ENCODE data around the gene COPZ2. TPM values are rescaled to one million over a fixed set of nuclear protein-coding genes. Genes with fewer than 3 reads are reported as not detected.
"Not testable (repeated sequence)": the region's sequence is repeated elsewhere in the genome, so short reads cannot be mapped to it uniquely, and the experiment has no call there.

COPZ2 gene
- total and polyA plus RNA-seq, 10 donors = 6.0 to 15.0 (median 8.8) TPM

DNA sequence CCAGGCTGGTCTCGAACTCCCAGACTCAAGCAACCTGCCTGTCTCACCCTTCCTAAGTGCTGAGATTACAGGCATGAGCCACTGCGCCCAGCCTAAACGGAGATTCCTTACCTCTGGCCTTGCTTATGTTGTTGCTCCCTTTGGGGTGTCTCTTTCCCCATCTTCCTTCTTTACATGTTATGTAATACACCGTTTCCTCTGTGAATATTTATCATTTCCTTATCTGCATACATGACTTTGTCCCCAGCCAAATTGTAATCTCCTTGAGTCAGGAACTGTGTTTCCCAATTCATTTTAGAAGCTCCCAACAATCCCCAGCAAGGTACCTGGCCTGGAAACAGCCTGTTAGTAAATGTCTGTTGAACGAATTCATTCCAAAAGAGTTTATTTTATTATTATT lies 15.7 kb downstream of the COPZ2 start:
- peaks cover 30 to 75% (median 59%) of the 10 kb centered on the region in 6 donors for H3K4me1 ChIP-seq
- H3K36me3 ChIP-seq = no peaks in the 10 kb centered on the region
- H3K4me3 ChIP-seq = no peak overlapping the region
- WGBS, 5 donors = 43 to 77% (median 58%) methylated on average over 5 of the region's 5 CpGs
- no peaks in the 10 kb centered on the region for H3K9me3 ChIP-seq
- DNase-seq = no peak
- intact Hi-C loops (cut with DNase I; ENCODE audit: low total_unique reads) = no loop called here
- TF ChIP-seq POLR2AphosphoS5 (IDR thresholded peaks at IDR 0.05) = no peak
- TF ChIP-seq CTCF (IDR thresholded peaks at IDR 0.05 in 8 of 11, conservative IDR thresholded peaks at IDR 0.05 in 3 of 11) = no peak
- TF ChIP-seq POLR2A (IDR thresholded peaks at IDR 0.05) = no peak
- peaks cover 0 to 60% (median 5%) of the 10 kb centered on the region in 7 donors for H3K27me3 ChIP-seq (replicated peaks in 1 of 7)
- H3K27ac ChIP-seq = peak overlapping the region in 1 of 8 donors; percentile 50

DNA sequence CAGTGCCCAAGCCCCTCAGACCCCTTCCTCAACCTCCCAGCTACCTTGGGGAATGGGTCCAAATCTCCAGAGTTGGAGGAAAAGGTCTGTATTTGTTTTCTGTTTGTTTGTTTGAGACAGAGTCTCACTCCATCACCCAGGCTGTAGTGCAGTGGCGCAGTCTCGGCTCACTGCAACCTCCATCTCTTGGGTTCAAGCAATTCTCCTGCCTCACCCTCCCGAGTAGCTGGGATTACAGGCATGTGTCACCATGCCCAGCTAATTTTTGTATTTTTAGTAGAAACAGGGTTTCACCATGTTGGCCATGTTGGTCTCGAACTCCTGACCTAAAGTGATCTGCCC lies 19.8 kb downstream of the COPZ2 start:
- Histone ChIP-seq H3K4me1 (peaks cover 0 to 36% (median 23%) of the 10 kb centered on the region in 6 donors), H3K27ac (peak overlapping the region in 5 of 8 donors; percentile 66 to 82 (median 78)), H3K27me3 (replicated peaks in 1 of 7) (peaks cover 0 to 60% (median under 1%) of the 10 kb centered on the region in 7 donors)
- peak; percentile 19 for DNase-seq
- intact Hi-C loops (cut with DNase I; ENCODE audit: low total_unique reads) = loop anchor here (5.0 kb wide), 1 partner anchor 40 kb away; no protein-coding TSS in a partner anchor
- not testable (repeated sequence) for H3K9me3 ChIP-seq, H3K36me3 ChIP-seq, H3K4me3 ChIP-seq
- 58 to 90% (median 86%) methylated on average over 4 of the region's 4 CpGs for WGBS, 5 donors

DNA sequence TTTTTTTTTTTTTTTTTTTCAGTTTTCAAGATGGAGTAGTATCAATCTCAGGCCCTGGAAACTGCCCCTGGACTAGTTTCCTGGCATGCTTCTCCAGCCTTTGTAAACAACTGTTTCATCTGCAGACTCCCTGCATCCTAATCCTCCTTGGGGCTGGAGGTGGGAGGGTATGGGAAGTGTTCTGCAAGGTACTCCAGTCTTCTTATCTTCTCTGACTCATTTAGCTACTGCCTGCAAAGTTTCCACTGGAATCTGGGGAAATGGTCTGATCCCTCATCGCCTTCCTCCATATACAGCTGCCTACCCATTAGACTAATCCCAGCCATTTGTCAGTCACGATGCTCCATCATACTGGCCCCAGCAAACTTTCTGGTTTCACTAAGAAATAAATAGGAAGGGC lies 21.5 kb downstream of the COPZ2 start:
- intact Hi-C loops (cut with DNase I; ENCODE audit: low total_unique reads) = loop anchor here (5.0 kb wide), 1 partner anchor 39 kb away; no protein-coding TSS in a partner anchor
- no peaks in the 10 kb centered on the region for H3K9me3 ChIP-seq
- 86 to 97% (median 90%) methylated on average over 2 of the region's 2 CpGs for WGBS, 5 donors
- no peak overlapping the region for H3K4me3 ChIP-seq
- no peak overlapping the region for H3K27ac ChIP-seq
- H3K36me3 ChIP-seq = no peaks in the 10 kb centered on the region
- DNase-seq = no peak
- H3K4me1 ChIP-seq = peaks cover 8 to 38% (median 33%) of the 10 kb centered on the region in 6 donors
- TF ChIP-seq POLR2AphosphoS5 (IDR thresholded peaks at IDR 0.05) = no peak
- TF ChIP-seq POLR2A (IDR thresholded peaks at IDR 0.05) = no peak
- no peak for TF ChIP-seq CTCF (IDR thresholded peaks at IDR 0.05 in 8 of 11, conservative IDR thresholded peaks at IDR 0.05 in 3 of 11)
- H3K27me3 ChIP-seq (replicated peaks in 1 of 7) = peaks cover 0 to 60% (median 14%) of the 10 kb centered on the region in 7 donors

GRCh38 chr17:48014595-48015111 lies 22.9 kb downstream of the COPZ2 start:
- Histone ChIP-seq H3K4me3 (no peak overlapping the region), H3K27ac (no peak overlapping the region), H3K36me3 (no peaks in the 10 kb centered on the region), H3K9me3 (no peaks in the 10 kb centered on the region), H3K27me3 (replicated peaks in 1 of 7) (peaks cover 0 to 60% (median 14%) of the 10 kb centered on the region in 7 donors), H3K4me1 (peaks cover 8 to 37% (median 32%) of the 10 kb centered on the region in 6 donors)
- 72 to 80% (median 75%) methylated on average over 8 of the region's 8 CpGs for WGBS, 5 donors
- TF ChIP-seq CTCF (IDR thresholded peaks at IDR 0.05 in 8 of 11, conservative IDR thresholded peaks at IDR 0.05 in 3 of 11) = no peak
- TF ChIP-seq POLR2A (IDR thresholded peaks at IDR 0.05) = no peak
- TF ChIP-seq POLR2AphosphoS5 (IDR thresholded peaks at IDR 0.05) = no peak
- no peak for DNase-seq
- intact Hi-C loops (cut with DNase I; ENCODE audit: low total_unique reads) = loop anchor here (5.0 kb wide), 1 partner anchor 37 kb away; no protein-coding TSS in a partner anchor

Data from spleen (tissue), 11 donors.